Mammary epithelial cell (primary cell): ENCODE results near the gene FERMT1.

Experiments
- CTCF ChIP-seq, 2 donors: IDR thresholded peaks in 1 of 2; conservative IDR thresholded peaks in 1 of 2; 2 replicates each; pipeline ENCODE4 v1.5.1; 2011 to 2012; ENCODE audit warnings: inconsistent platforms in 2 of 2, low read length in 2 of 2, mild to moderate bottlenecking in 2 of 2, control low read depth in 1 of 2, low read depth in 1 of 2; ENCODE audit not compliant: insufficient read depth in 1 of 2; ENCODE audit errors: extremely low read depth in 1 of 2
- EZH2 ChIP-seq: IDR thresholded peaks from 2 replicates; pipeline ENCODE4 v1.6.1; 2012; ENCODE audit warnings: low read length, inconsistent platforms, borderline replicate concordance

DNA sequence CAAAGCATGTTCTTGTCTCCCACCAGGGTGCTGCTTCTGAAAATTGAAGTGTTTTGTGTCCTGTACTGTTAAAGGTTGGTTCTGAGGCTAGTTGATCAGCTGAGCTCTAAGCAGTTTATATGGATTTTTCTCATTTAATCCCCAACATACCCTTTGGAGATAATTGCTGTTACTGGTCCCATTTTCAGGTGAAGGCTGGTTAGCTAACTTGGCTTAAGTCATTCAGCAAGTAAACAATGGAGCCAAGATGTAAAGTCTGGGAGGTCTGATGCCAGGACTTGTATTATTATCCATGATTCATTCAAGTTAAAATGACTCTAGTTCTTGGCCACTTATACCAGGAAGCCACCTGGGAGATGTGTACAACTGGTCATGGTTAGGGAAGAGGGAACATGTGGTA lies 42.5 kb upstream of the FERMT1 start:
- TF ChIP-seq CTCF (conservative IDR thresholded peaks at IDR 0.05 in 1 of 2, IDR thresholded peaks at IDR 0.05 in 1 of 2; ENCODE audit: extremely low read depth in 1 of 2, insufficient read depth in 1 of 2, low read depth in 1 of 2, low read length in 2 of 2) (no peak), EZH2 (no peak)
